Parathyroid adenoma (tissue), 2 donors: ENCODE data around the gene IL1RAPL1.

Source experiments
- H2AFZ ChIP-seq: fragments of 300-600 bp; sonication (generic); one replicate; pipeline ENCODE4 v1.7.0; 2017; ENCODE audit warnings: antibody characterized with exemption, mild to moderate bottlenecking
- H3K27ac ChIP-seq: fragments of 300-600 bp; sonication (generic); one replicate; pipeline ENCODE4 v1.7.0; 2017
- H3K27me3 ChIP-seq: fragments of 300-600 bp; sonication (generic); one replicate; pipeline ENCODE4 v1.7.0; 2017; ENCODE audit warnings: low read length; ENCODE audit not compliant: control insufficient read depth, insufficient read depth
- H3K36me3 ChIP-seq: fragments of 300-600 bp; sonication (generic); one replicate; pipeline ENCODE4 v1.7.0; 2017; ENCODE audit warnings: low read length; ENCODE audit not compliant: control insufficient read depth, insufficient read depth
- H3K4me1 ChIP-seq: fragments of 300-600 bp; sonication (generic); one replicate; pipeline ENCODE4 v1.7.0; 2017; ENCODE audit warnings: control low read depth
- H3K4me2 ChIP-seq: fragments of 300-600 bp; sonication (generic); one replicate; pipeline ENCODE4 v1.7.0; 2017; ENCODE audit warnings: low read length
- H3K4me3 ChIP-seq: fragments of 300-600 bp; sonication (generic); one replicate; pipeline ENCODE4 v1.7.0; 2017; ENCODE audit warnings: low read depth, low read length
- H3K79me2 ChIP-seq: fragments of 300-600 bp; sonication (generic); one replicate; pipeline ENCODE4 v1.7.0; 2017; ENCODE audit warnings: control low read depth
- H3K9ac ChIP-seq: fragments of 300-600 bp; sonication (generic); one replicate; pipeline ENCODE4 v1.7.0; 2017; ENCODE audit warnings: mild to moderate bottlenecking
- H3K9me3 ChIP-seq: fragments of 300-600 bp; sonication (generic); one replicate; pipeline ENCODE4 v1.7.0; 2017; ENCODE audit warnings: low read length; ENCODE audit not compliant: control insufficient read depth
- TF ChIP-seq, protein P1 (sequence below): fragments of 300-600 bp; sonication (generic); IDR thresholded peaks from one replicate; pipeline ENCODE4 v1.7.0; 2017; ENCODE audit warnings: antibody characterized with exemption, mild to moderate bottlenecking
- donor health status: primary hyperparathyroidism.

The IL1RAPL1 gene

GRCh38 chrX:29952016-29952415 lies 1364.8 kb downstream of the IL1RAPL1 start:
- no peak overlapping the region for H3K4me3 ChIP-seq
- TF ChIP-seq, protein P1, sequence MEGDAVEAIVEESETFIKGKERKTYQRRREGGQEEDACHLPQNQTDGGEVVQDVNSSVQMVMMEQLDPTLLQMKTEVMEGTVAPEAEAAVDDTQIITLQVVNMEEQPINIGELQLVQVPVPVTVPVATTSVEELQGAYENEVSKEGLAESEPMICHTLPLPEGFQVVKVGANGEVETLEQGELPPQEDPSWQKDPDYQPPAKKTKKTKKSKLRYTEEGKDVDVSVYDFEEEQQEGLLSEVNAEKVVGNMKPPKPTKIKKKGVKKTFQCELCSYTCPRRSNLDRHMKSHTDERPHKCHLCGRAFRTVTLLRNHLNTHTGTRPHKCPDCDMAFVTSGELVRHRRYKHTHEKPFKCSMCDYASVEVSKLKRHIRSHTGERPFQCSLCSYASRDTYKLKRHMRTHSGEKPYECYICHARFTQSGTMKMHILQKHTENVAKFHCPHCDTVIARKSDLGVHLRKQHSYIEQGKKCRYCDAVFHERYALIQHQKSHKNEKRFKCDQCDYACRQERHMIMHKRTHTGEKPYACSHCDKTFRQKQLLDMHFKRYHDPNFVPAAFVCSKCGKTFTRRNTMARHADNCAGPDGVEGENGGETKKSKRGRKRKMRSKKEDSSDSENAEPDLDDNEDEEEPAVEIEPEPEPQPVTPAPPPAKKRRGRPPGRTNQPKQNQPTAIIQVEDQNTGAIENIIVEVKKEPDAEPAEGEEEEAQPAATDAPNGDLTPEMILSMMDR = no peak
- no peak overlapping the region for H3K27ac ChIP-seq
- H3K27me3 ChIP-seq = no peaks in the 10 kb centered on the region
- no peak overlapping the region for H3K4me2 ChIP-seq
- no peaks in the 10 kb centered on the region for H3K4me1 ChIP-seq
- H3K9me3 ChIP-seq = no peaks in the 10 kb centered on the region
- H3K36me3 ChIP-seq = no peaks in the 10 kb centered on the region
- H3K9ac ChIP-seq = no peak overlapping the region
- H2AFZ ChIP-seq = no peak overlapping the region
- H3K79me2 ChIP-seq = no peaks in the 10 kb centered on the region

- no peaks in the 10 kb centered on the region for H3K36me3 ChIP-seq
Observed at GRCh38 chrX:29962061-29962460, 1374.8 kb downstream of the IL1RAPL1 start.

DNA sequence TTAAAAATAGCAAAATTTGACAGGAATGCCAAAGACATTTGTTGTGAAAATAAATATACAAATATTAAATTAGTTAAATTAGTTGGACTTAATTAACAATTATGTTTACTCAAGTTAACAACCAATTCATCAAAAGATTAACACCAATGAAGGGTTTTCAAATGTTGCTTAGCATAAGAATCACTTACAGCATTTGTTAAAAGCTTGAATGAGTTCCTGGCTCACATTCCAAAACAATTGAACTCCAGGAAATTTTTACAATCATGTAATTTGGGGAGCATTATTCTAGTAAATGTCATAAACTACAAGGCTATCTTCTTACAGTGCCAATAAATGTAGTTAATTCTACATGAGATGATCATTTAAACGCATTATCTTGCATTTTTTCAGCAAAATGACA lies 1378.4 kb downstream of the IL1RAPL1 start:
- Histone ChIP-seq H2AFZ (no peak overlapping the region), H3K9me3 (no peaks in the 10 kb centered on the region), H3K4me2 (no peak overlapping the region), H3K9ac (no peak overlapping the region), H3K4me3 (no peak overlapping the region), H3K27ac (no peak overlapping the region), H3K79me2 (no peaks in the 10 kb centered on the region), H3K4me1 (no peaks in the 10 kb centered on the region), H3K27me3 (no peaks in the 10 kb centered on the region), H3K36me3 (no peaks in the 10 kb centered on the region)
- TF ChIP-seq, protein P1 = no peak

More at GRCh38 chrX:29962061-29962460, 1374.8 kb downstream of the IL1RAPL1 start:
- H2AFZ ChIP-seq = no peak overlapping the region
- no peak overlapping the region for H3K4me2 ChIP-seq
- no peaks in the 10 kb centered on the region for H3K4me1 ChIP-seq
- no peaks in the 10 kb centered on the region for H3K9me3 ChIP-seq
- H3K79me2 ChIP-seq = no peaks in the 10 kb centered on the region
- H3K4me3 ChIP-seq = no peak overlapping the region
- H3K9ac ChIP-seq = no peak overlapping the region
- TF ChIP-seq, protein P1 = no peak
- no peak overlapping the region for H3K27ac ChIP-seq
- H3K27me3 ChIP-seq = no peaks in the 10 kb centered on the region

DNA sequence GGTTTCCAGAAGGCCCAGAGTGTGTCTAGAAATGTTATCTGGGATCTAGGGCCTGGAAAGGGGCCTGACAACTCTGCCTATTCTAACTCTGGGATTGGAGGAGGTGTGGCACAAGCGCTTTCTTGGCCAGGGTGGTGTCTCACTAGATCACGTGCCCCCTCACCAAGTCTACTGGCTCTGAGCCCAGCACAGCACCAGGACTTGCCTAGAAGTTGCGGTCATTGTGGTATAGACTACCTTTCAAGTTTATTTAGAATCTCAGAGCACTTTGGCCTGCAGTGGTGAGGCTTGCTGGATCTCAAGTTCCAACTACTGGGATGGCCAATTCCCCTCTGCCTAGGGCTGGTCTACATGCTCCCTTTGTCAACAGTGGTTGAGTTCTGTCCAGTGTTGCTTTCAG lies 1404.8 kb downstream of the IL1RAPL1 start:
- Histone ChIP-seq H2AFZ (no peak overlapping the region), H3K9me3 (no peaks in the 10 kb centered on the region), H3K36me3 (no peaks in the 10 kb centered on the region), H3K79me2 (no peaks in the 10 kb centered on the region), H3K27me3 (no peaks in the 10 kb centered on the region), H3K4me1 (no peaks in the 10 kb centered on the region), H3K9ac (no peak overlapping the region), H3K27ac (no peak overlapping the region), H3K4me2 (no peak overlapping the region), H3K4me3 (no peak overlapping the region)
- TF ChIP-seq, protein P1 = no peak

DNA sequence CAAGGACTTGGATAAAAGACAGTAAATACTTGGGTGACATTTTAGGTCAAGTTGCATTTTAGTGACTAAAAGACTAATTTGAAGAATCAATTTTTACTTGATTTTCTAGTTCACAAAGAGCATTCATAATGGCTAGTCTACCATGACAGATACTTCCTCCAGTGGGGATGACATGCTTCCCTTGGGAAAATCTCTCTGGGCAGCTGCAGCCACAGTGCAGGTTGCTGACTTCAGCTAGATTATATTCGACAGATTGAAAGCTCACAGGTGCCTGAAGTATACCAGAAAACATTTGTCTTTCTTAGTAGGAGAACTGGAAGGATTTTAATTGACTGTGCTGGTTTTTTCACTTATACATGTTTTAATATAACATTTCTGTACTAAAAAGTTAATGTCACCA lies 1418.6 kb downstream of the IL1RAPL1 start:
- Histone ChIP-seq H3K4me1 (no peaks in the 10 kb centered on the region), H3K4me2 (no peak overlapping the region), H3K27me3 (no peaks in the 10 kb centered on the region), H2AFZ (no peak overlapping the region), H3K27ac (no peak overlapping the region), H3K36me3 (no peaks in the 10 kb centered on the region), H3K9me3 (no peaks in the 10 kb centered on the region), H3K9ac (no peak overlapping the region), H3K79me2 (no peaks in the 10 kb centered on the region), H3K4me3 (no peak overlapping the region)
- TF ChIP-seq, protein P1 = no peak
